Endothelial cell of umbilical vein (primary cell): ENCODE data around the gene CFAP45. TPM values are rescaled to one million over a fixed set of nuclear protein-coding genes. Genes with fewer than 3 reads are reported as not detected.

ENCODE experiments used
- BruUV-seq: library from RNA; stranded (reverse); fragments of 400-500 nt; replicated peaks from 2 replicates; lab custom pipeline; 2021; lab: Mats Ljungman, UMichigan
- CTCF ChIA-PET: fragments of 300-600, 350-600 bp; sonication (Branson Sonifier 250); formaldehyde crosslinking; loops from one replicate; lab custom pipeline; 2021; ENCODE audit warnings: antibody characterized with exemption, inconsistent platforms; lab: Charles Lee
- POLR2A ChIA-PET: fragments of 300-600, 350-600 bp; sonication (Branson Sonifier 250); formaldehyde crosslinking; loops from one replicate; lab custom pipeline; 2021; ENCODE audit warnings: antibody characterized with exemption, inconsistent platforms; lab: Charles Lee
- DNase-seq: peaks from one replicate; pipeline ENCODE4 v3.0.0-alpha.2; 2011; ENCODE audit warnings: low read depth, low spot score
- FAIRE-seq: peaks from 2 replicates; lab custom pipeline; 2011; peaks lifted over from hg19 to GRCh38; lab: Jason Lieb, UNC
- H2AFZ ChIP-seq: 2 replicates; pipeline ENCODE4 v1.6.0; 2012; ENCODE audit warnings: low read depth, low read length, control low read depth, inconsistent platforms
- H3K27ac ChIP-seq: 2 replicates; pipeline ENCODE4 v1.5.1; 2011; ENCODE audit warnings: low read depth, mild to moderate bottlenecking, control low read depth, low read length, moderate library complexity; ENCODE audit not compliant: insufficient read depth
- H3K27me3 ChIP-seq, 2 experiments: 2 replicates each; pipeline versions ENCODE4 v1.6.0 to v1.6.1; 2011; ENCODE audit warnings: low read length in 2 of 2, mixed read lengths in 1 of 2; ENCODE audit not compliant: control insufficient read depth in 2 of 2, insufficient read depth in 2 of 2
- H3K36me3 ChIP-seq, 2 experiments: 2 replicates in 1 of 2; 3 replicates in 1 of 2; pipeline ENCODE4 v1.5.1; 2011; ENCODE audit warnings: low read length in 2 of 2, mild to moderate bottlenecking in 1 of 2, moderate library complexity in 1 of 2; ENCODE audit not compliant: control insufficient read depth in 2 of 2, insufficient read depth in 2 of 2; ENCODE audit errors: extremely low read depth in 1 of 2
- H3K4me1 ChIP-seq: 3 replicates; pipeline ENCODE4 v1.5.1; 2011; ENCODE audit warnings: mild to moderate bottlenecking, low read length; ENCODE audit not compliant: control insufficient read depth, insufficient read depth; ENCODE audit errors: extremely low read depth
- H3K4me2 ChIP-seq: 2 replicates; pipeline ENCODE4 v1.6.1; 2011; ENCODE audit warnings: low read length, control low read depth, mixed read lengths; ENCODE audit not compliant: insufficient read depth
- H3K4me3 ChIP-seq, 3 experiments: fragments of 200-600 bp in 1 of 3; sonication (generic), shearing (Covaris generic) in 1 of 3; replicated peaks in 1 of 3; 2 replicates each; pipeline ENCODE4 v1.5.1; 2011 to 2016; ENCODE audit warnings: control low read depth in 3 of 3, low read length in 3 of 3, mild to moderate bottlenecking in 2 of 3, inconsistent platforms in 1 of 3, low read depth in 1 of 3, moderate library complexity in 1 of 3; ENCODE audit not compliant: insufficient read depth in 1 of 3
- H3K79me2 ChIP-seq: 2 replicates; pipeline ENCODE4 v1.6.0; 2012; ENCODE audit warnings: low read length, inconsistent platforms; ENCODE audit not compliant: control insufficient read depth, insufficient read depth
- H3K9ac ChIP-seq: replicated peaks from 2 replicates; pipeline ENCODE3; 2011; ENCODE audit warnings: low read length, control low read depth; ENCODE audit not compliant: insufficient read depth; ENCODE audit errors: extremely low read depth
- H3K9me1 ChIP-seq: replicated peaks from 3 replicates; pipeline ENCODE4 v1.6.0; 2011; ENCODE audit warnings: mild to moderate bottlenecking, low read length; ENCODE audit not compliant: control insufficient read depth, insufficient read depth; ENCODE audit errors: extremely low read depth
- H3K9me3 ChIP-seq: replicated peaks from 2 replicates; pipeline ENCODE4 v1.5.1; 2012; ENCODE audit warnings: low read length, inconsistent platforms; ENCODE audit not compliant: control insufficient read depth, insufficient read depth
- H4K20me1 ChIP-seq: replicated peaks from 2 replicates; pipeline ENCODE3; 2011; ENCODE audit warnings: mild to moderate bottlenecking, low read length; ENCODE audit not compliant: control insufficient read depth, insufficient read depth; ENCODE audit errors: extremely low read depth
- EZH2 ChIP-seq: IDR thresholded peaks from 2 replicates; pipeline ENCODE4 v1.6.1; 2012; ENCODE audit warnings: borderline replicate concordance, low read depth, mild to moderate bottlenecking, moderate library complexity, low read length, inconsistent platforms; ENCODE audit not compliant: severe bottlenecking
- FOS ChIP-seq: IDR thresholded peaks from 2 replicates; pipeline ENCODE4 v1.6.1; 2011; ENCODE audit warnings: mild to moderate bottlenecking, low read length, moderate library complexity, borderline replicate concordance; ENCODE audit not compliant: insufficient read depth
- GATA2 ChIP-seq: IDR thresholded peaks from 2 replicates; pipeline ENCODE4 v1.7.0; 2011; ENCODE audit warnings: low read depth, mild to moderate bottlenecking, moderate library complexity, mixed read lengths, low read length; ENCODE audit not compliant: insufficient read length, insufficient read depth
- JUN ChIP-seq: IDR thresholded peaks from 2 replicates; pipeline ENCODE4 v1.6.1; 2011; ENCODE audit warnings: borderline replicate concordance, low read depth; ENCODE audit not compliant: insufficient read length, insufficient read depth
- MYC ChIP-seq: IDR thresholded peaks from one replicate; pipeline ENCODE4 v1.6.1; 2011; ENCODE audit warnings: mild to moderate bottlenecking, low read depth, low read length
- POLR2A ChIP-seq: IDR thresholded peaks from 2 replicates; pipeline ENCODE4 v1.6.1; 2012; ENCODE audit warnings: low read depth, mild to moderate bottlenecking, control low read depth, low read length
- POLR2AphosphoS5 ChIP-seq: IDR thresholded peaks from 2 replicates; pipeline ENCODE4 v1.6.1; 2012; ENCODE audit warnings: low read depth, mild to moderate bottlenecking, control low read depth, low read length, moderate library complexity; ENCODE audit not compliant: insufficient read depth
- dilution Hi-C: fragments of 300-500 bp; cut with MboI; formaldehyde crosslinking; loops from one replicate; pipeline ENCODE4 v1.15.0; 2019; ENCODE audit warnings: low sequenced_read_pairs; ENCODE audit not compliant: extremely low pct_ligation_motif_present
- intact Hi-C: fragments of 100-400 bp; cut with micrococcal nuclease; formaldehyde crosslinking; loops from one replicate; pipeline ENCODE4 v1.10.0; 2022
- polyA plus RNA-seq, 4 experiments: library from polyadenylated mRNA; depleted of rRNA in 3 of 4; stranded (reverse) in 3 of 4; unstranded in 1 of 4; fragments of >200 nt; gene quantifications; 2 replicates each; pipeline versions ENCODE4 v1.2.1 to v1.2.3, GENCODE V29; 2011 to 2012; ENCODE audit warnings: missing spikeins in 1 of 4
- total RNA-seq: library from RNA; stranded (reverse); gene quantifications from 2 replicates; pipeline ENCODE4 v1.2.3, GENCODE V29; 2021
- TF ChIP-seq, protein P1 (sequence below): IDR thresholded peaks from 2 replicates; pipeline ENCODE4 v1.6.1; 2011; ENCODE audit not compliant: insufficient read depth, insufficient read length
- TF ChIP-seq, protein P2 (sequence below), 2 donors: IDR thresholded peaks; 1 replicate in 1 of 2; 2 replicates in 1 of 2; pipeline ENCODE4 v1.5.1; 2011; ENCODE audit warnings: low read length in 2 of 2, mild to moderate bottlenecking in 2 of 2, moderate library complexity in 2 of 2, control low read depth in 1 of 2, inconsistent platforms in 1 of 2, low read depth in 1 of 2; ENCODE audit not compliant: insufficient read depth in 1 of 2; ENCODE audit errors: extremely low read depth in 1 of 2

The CFAP45 gene
- total and polyA plus RNA-seq, 2 donors (not counting 3 experiments of a cell fraction or from before 2014, with no cell fraction given), result 0.25 to 2.5 TPM

DNA sequence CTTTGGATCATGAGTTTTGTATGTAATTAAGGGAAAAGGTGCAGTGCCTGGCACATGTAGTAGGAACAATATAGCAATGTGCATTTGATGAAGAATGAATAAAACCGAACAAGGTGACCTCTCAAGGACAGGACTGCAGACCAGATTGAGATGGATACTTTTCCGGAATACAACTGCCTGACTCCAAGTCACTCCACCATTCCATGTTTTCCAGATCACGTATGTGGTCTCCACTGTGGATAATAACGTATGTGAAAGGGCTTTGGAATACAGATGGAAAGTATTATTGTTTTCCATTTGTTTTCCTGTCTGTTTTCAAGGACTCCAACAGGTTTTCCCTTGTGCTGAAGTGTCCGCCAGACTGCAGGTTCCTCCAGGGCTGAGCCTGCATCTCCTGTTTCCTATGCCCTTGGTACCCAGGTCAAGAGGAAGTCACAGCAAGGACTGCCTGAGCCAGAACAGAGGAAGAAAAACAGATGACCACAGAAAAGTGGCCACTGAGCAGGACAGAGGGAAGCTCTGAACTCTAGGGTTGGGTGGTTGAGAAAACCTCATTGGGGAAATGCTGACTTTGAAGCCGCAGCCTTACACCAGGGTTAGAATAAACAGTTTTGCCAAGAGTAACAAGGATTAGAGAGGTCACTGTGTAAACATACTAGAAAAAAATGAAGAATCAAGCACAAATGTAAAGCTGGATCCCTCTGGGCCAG, 4.0 kb downstream of the CFAP45 start:
- Histone ChIP-seq H3K79me2 (no peaks in the 10 kb centered on the region), H3K9ac (no peak overlapping the region), H3K4me1 (peaks cover 4% of the 10 kb centered on the region), H3K4me2 (no peak overlapping the region), H3K4me3 (no peak overlapping the region), H3K27me3 (no peaks in the 10 kb centered on the region), H3K27ac (no peak overlapping the region), H4K20me1 (no peaks in the 10 kb centered on the region), H3K9me1 (no peaks in the 10 kb centered on the region), H3K36me3 (no peaks in the 10 kb centered on the region), H3K9me3 (no peaks in the 10 kb centered on the region), H2AFZ (no peak overlapping the region)
- intact Hi-C loops (no loop called here), dilution Hi-C loops (no loop called here)
- DNase-seq (no peak), FAIRE-seq (no peak)
- ChIA-PET POLR2A (no interaction called here), CTCF (interaction anchor here (1.0 to 9.2 kb wide), 7 partner anchors 96 to 764 kb away, joined by 3 to 623 read pairs (median 6); partner anchors contain the start of gene FCRL6)
- no TSS peak for BruUV-seq
- no peak for TF ChIP-seq GATA2
- TF ChIP-seq POLR2AphosphoS5, result no peak
- TF ChIP-seq POLR2A, result no peak
- TF ChIP-seq, protein P1, sequence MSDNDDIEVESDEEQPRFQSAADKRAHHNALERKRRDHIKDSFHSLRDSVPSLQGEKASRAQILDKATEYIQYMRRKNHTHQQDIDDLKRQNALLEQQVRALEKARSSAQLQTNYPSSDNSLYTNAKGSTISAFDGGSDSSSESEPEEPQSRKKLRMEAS, result no peak
- TF ChIP-seq MYC, result no peak
- TF ChIP-seq JUN, result no peak
- TF ChIP-seq, protein P2, sequence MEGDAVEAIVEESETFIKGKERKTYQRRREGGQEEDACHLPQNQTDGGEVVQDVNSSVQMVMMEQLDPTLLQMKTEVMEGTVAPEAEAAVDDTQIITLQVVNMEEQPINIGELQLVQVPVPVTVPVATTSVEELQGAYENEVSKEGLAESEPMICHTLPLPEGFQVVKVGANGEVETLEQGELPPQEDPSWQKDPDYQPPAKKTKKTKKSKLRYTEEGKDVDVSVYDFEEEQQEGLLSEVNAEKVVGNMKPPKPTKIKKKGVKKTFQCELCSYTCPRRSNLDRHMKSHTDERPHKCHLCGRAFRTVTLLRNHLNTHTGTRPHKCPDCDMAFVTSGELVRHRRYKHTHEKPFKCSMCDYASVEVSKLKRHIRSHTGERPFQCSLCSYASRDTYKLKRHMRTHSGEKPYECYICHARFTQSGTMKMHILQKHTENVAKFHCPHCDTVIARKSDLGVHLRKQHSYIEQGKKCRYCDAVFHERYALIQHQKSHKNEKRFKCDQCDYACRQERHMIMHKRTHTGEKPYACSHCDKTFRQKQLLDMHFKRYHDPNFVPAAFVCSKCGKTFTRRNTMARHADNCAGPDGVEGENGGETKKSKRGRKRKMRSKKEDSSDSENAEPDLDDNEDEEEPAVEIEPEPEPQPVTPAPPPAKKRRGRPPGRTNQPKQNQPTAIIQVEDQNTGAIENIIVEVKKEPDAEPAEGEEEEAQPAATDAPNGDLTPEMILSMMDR (IDR thresholded peaks at IDR 0.05; ENCODE audit: extremely low read depth in 1 of 2, insufficient read depth in 1 of 2, low read depth in 1 of 2, low read length in 2 of 2), result no peak
- no peak for TF ChIP-seq FOS
- TF ChIP-seq EZH2, result no peak
